Activated T-helper 1 cell treated with anti-CD3 and anti-CD28 coated beads, Interleukin-12 subunit alpha, Interleukin-12 subunit beta, Interleukin-2, Interleukin-4 antibody, amounts not matched to agents 30 ng/mL and 10 ng/mL and 1 ng/mL, durations not matched to agents 14 hours and 24 hours and 36 hours (primary cell): ENCODE measurements around the gene GRID1. TPM values are rescaled to one million over a fixed set of nuclear protein-coding genes. Genes with fewer than 3 reads are reported as not detected.

Experiments used
- DNase-seq: peaks from one replicate; pipeline ENCODE4 v3.0.0; 2021; ENCODE audit warnings: low spot score
- H3K27ac Mint-ChIP-seq: one replicate; pipeline ENCODE4 v1.8.0; 2021; ENCODE audit warnings: mild to moderate bottlenecking, mixed read lengths
- H3K27me3 Mint-ChIP-seq: one replicate; pipeline ENCODE4 v1.8.0; 2022; ENCODE audit warnings: mild to moderate bottlenecking, moderate library complexity, mixed read lengths; ENCODE audit not compliant: insufficient read depth
- H3K36me3 Mint-ChIP-seq: one replicate; pipeline ENCODE4 v1.8.0; 2021; ENCODE audit warnings: low read depth, mixed read lengths
- H3K4me1 Mint-ChIP-seq: one replicate; pipeline ENCODE4 v1.8.0; 2021; ENCODE audit warnings: low read depth, mixed read lengths
- H3K4me3 Mint-ChIP-seq: one replicate; pipeline ENCODE4 v1.8.0; 2021; ENCODE audit warnings: mild to moderate bottlenecking, moderate library complexity, mixed read lengths
- H3K9me3 Mint-ChIP-seq: one replicate; pipeline ENCODE4 v1.8.0; 2021; ENCODE audit warnings: mixed read lengths
- intact Hi-C: fragments of 100-400 bp; cut with micrococcal nuclease; formaldehyde crosslinking; loops from one replicate; pipeline ENCODE4 v1.15.1; 2024
- total RNA-seq: library from RNA; stranded (reverse); gene quantifications from 2 replicates; pipeline ENCODE4 v1.2.3, GENCODE V29; 2022

The GRID1 gene
- total RNA-seq, 1 donor from 2014 or later = not detected

GRCh38 chr10:86223256-86223655 is 143.3 kb downstream of the GRID1 start:
- intact Hi-C loops = no loop called here
- no peak overlapping the region for H3K27ac Mint-ChIP-seq
- H3K4me1 Mint-ChIP-seq = no peaks in the 10 kb centered on the region
- DNase-seq = no peak
- no peaks in the 10 kb centered on the region for H3K36me3 Mint-ChIP-seq
- H3K27me3 Mint-ChIP-seq = no peaks in the 10 kb centered on the region
- no peaks in the 10 kb centered on the region for H3K9me3 Mint-ChIP-seq
- no peak overlapping the region for H3K4me3 Mint-ChIP-seq

DNA sequence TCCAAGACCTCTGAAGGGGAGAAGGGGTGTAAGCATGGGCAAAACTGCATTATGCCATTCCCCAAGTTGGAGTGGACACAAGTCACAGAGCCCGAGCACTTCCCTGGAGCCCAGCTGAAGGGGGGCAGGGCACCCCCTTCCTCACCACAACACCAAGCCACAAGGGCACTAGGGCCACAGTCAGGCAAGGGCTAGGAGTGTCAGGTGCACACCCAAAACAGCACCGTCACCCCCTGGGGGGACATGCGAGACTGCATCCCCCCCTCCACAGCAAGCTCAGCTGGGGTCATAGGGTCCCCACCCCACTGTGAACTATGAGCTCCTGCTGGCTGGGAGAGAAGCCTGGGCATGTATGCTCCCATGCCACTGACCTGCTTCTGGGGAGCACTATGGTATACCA is 143.9 kb downstream of the GRID1 start:
- Mint-ChIP-seq H3K36me3 (no peaks in the 10 kb centered on the region), H3K9me3 (no peaks in the 10 kb centered on the region), H3K27ac (no peak overlapping the region), H3K27me3 (no peaks in the 10 kb centered on the region), H3K4me3 (no peak overlapping the region), H3K4me1 (no peaks in the 10 kb centered on the region)
- DNase-seq = no peak
- intact Hi-C loops = no loop called here

- DNase-seq = no peak
- Mint-ChIP-seq H3K36me3 (no peaks in the 10 kb centered on the region), H3K27ac (no peak overlapping the region), H3K4me1 (no peaks in the 10 kb centered on the region), H3K4me3 (no peak overlapping the region), H3K9me3 (no peaks in the 10 kb centered on the region), H3K27me3 (no peaks in the 10 kb centered on the region)
- intact Hi-C loops = no loop called here
These were observed 144.3 kb downstream of the GRID1 start for GRCh38 chr10:86222336-86222650.

DNA sequence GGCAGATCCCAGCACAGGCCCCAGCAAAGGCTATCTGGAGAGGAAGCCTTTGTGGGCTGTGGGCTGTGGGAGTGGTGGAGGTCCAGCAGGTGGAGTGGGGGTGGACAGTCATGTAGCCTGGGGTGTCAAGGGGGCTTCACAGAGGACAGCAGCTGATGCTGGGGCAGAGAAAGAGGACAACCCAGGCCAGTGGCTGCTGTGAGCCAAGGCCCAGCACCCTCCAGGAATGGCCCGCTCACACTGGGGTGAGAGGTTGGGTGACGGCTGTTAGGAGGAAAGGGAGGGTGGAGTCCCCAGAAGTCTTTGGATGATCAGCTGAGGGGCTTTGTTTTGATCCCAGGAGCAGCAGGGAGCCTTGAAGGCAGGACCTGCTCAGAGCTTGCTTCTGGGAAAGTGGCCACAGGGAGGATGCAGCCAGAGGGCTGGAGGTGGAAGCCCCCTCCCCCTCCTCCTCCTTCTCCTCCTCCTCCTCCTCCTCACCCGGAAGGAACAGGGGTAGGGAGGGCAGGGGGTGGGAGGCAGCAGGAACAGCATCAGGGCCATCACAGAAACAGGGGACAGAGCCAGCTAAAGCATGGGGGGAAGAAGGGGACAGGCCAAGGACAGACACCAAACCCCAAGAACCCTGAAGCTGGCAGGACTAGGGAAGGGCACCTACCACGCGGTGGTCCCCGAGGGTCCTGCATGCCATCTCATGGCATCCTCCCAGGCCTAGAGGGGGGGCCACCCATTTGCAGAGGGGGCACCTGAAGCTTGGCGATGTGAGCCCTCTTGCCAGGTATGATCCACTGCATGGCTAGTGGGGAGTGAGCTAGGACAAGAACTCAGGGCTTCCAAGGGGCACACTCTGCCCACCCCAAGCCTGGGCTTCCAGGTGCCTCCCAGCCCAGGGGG is 144.9 kb downstream of the GRID1 start:
- H3K4me3 Mint-ChIP-seq = no peak overlapping the region
- intact Hi-C loops = no loop called here
- H3K4me1 Mint-ChIP-seq = no peaks in the 10 kb centered on the region
- no peak overlapping the region for H3K27ac Mint-ChIP-seq
- H3K36me3 Mint-ChIP-seq = no peaks in the 10 kb centered on the region
- DNase-seq = no peak
- H3K9me3 Mint-ChIP-seq = no peaks in the 10 kb centered on the region
- no peaks in the 10 kb centered on the region for H3K27me3 Mint-ChIP-seq

DNA sequence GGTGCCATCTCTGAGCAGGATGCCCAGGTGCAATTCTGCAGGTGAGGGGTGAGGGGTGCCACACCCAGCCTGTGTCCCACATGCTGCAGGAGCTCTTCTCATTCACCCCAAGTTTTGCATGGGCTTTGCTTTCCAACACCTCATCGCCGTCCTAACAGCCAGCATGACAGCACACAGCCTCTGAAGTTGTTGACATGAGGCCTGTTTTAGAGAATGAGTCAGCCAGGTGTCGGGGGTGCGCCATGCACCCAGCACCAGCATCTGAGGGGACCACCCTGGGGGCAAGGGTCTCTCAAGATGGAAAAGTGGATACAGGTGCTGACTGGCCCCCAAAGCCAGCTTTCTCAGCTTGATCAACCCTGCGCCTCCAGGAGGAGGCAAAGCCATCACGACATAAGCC is 146.0 kb downstream of the GRID1 start:
- Mint-ChIP-seq H3K4me3 (no peak overlapping the region), H3K27ac (no peak overlapping the region)
- intact Hi-C loops = no loop called here

GRCh38 chr10:86219271-86219670 is 147.3 kb downstream of the GRID1 start:
- intact Hi-C loops = no loop called here
- Mint-ChIP-seq H3K4me1 (no peaks in the 10 kb centered on the region), H3K27ac (no peak overlapping the region), H3K36me3 (no peaks in the 10 kb centered on the region), H3K4me3 (no peak overlapping the region), H3K27me3 (no peaks in the 10 kb centered on the region), H3K9me3 (no peaks in the 10 kb centered on the region)
- no peak for DNase-seq

More for the DNA sequence above, 146.0 kb downstream of the GRID1 start:
- Mint-ChIP-seq H3K36me3 (no peaks in the 10 kb centered on the region), H3K4me1 (no peaks in the 10 kb centered on the region), H3K27me3 (no peaks in the 10 kb centered on the region), H3K9me3 (no peaks in the 10 kb centered on the region)
- no peak for DNase-seq

GRCh38 chr10:86218842-86219241 is 147.8 kb downstream of the GRID1 start:
- DNase-seq = no peak
- Mint-ChIP-seq H3K27ac (no peak overlapping the region), H3K36me3 (no peaks in the 10 kb centered on the region), H3K9me3 (no peaks in the 10 kb centered on the region), H3K4me3 (no peak overlapping the region), H3K27me3 (no peaks in the 10 kb centered on the region), H3K4me1 (no peaks in the 10 kb centered on the region)
- intact Hi-C loops = no loop called here

DNA sequence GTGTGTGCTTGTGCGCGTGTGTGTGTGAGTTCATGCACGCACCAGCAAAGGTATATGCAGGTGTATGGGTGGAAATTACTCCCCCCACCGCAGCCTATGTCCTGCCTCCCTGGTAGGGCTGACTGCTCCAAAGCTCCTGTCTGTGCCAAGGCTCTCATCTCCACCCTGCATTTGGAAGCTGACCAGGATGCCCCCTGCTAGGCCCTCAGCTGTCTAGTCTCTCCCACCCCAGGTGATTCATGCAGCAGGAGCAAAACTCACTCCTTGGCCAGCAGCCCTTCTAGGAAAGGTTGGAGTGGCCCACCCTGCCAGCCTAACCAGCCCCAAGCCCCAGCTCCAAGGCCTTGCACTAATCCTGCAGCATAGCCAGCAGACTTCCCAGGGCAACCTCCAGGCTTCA is 148.4 kb downstream of the GRID1 start:
- Mint-ChIP-seq H3K4me3 (no peak overlapping the region), H3K9me3 (no peaks in the 10 kb centered on the region), H3K27me3 (no peaks in the 10 kb centered on the region), H3K27ac (no peak overlapping the region), H3K36me3 (no peaks in the 10 kb centered on the region), H3K4me1 (no peaks in the 10 kb centered on the region)
- intact Hi-C loops = no loop called here
- DNase-seq = no peak

GRCh38 chr10:86217371-86218080 is 149.1 kb downstream of the GRID1 start:
- Mint-ChIP-seq H3K9me3 (no peaks in the 10 kb centered on the region), H3K27ac (no peak overlapping the region), H3K36me3 (no peaks in the 10 kb centered on the region), H3K4me1 (no peaks in the 10 kb centered on the region), H3K27me3 (peaks cover 2% of the 10 kb centered on the region), H3K4me3 (no peak overlapping the region)
- DNase-seq = no peak
- intact Hi-C loops = no loop called here

DNA sequence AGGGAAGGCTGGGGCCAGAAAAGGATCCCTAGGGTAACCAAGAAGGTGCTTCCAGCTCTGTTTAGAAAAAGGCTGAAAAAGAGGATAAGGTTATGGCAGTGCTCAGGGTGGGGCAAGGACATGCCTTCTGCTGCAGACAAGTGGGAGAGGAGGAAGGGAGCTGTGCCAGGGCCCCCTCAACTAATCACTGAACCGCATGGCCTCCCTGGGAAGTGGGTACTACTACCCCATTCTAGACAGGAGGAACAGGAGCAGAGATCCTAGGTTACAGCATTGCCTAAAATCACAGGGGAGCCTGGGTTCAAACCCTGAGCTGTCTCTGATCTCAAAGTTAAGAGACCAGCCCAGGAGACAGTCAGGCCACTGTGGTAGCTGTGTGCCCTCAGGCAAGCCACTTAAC is 149.7 kb downstream of the GRID1 start:
- Mint-ChIP-seq H3K4me1 (no peaks in the 10 kb centered on the region), H3K36me3 (no peaks in the 10 kb centered on the region), H3K4me3 (no peak overlapping the region), H3K27me3 (peaks cover 2% of the 10 kb centered on the region), H3K27ac (no peak overlapping the region), H3K9me3 (no peaks in the 10 kb centered on the region)
- intact Hi-C loops = no loop called here
- DNase-seq = no peak

GRCh38 chr10:86215712-86216111 is 150.9 kb downstream of the GRID1 start:
- no peak overlapping the region for H3K27ac Mint-ChIP-seq
- H3K9me3 Mint-ChIP-seq = no peaks in the 10 kb centered on the region
- peaks cover 2% of the 10 kb centered on the region for H3K27me3 Mint-ChIP-seq
- intact Hi-C loops = no loop called here
- no peak overlapping the region for H3K4me3 Mint-ChIP-seq
- H3K36me3 Mint-ChIP-seq = no peaks in the 10 kb centered on the region
- H3K4me1 Mint-ChIP-seq = no peaks in the 10 kb centered on the region
- DNase-seq = no peak

DNA sequence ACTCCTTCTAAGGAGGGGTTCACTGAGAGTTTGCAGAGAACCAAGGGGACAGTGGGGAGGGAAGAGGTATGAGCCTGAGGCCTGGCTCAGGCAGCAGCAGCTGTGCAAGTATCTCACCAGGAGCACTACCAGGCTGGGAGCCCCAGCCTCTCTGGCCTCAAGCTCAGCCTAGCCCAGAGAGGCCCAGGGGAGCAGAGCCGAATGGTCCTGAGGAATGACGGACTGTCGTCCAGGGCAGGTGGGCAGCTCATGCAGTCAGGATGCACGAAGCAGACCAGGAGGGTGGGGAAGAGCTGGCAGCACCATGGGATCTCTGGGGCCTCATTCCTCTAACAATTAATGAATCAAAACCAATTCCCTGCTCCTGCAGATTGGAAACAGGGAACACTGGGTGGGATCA is 151.5 kb downstream of the GRID1 start:
- DNase-seq = no peak
- intact Hi-C loops = no loop called here
- H3K9me3 Mint-ChIP-seq = no peaks in the 10 kb centered on the region
- H3K27ac Mint-ChIP-seq = no peak overlapping the region
- no peak overlapping the region for H3K4me3 Mint-ChIP-seq
- no peaks in the 10 kb centered on the region for H3K36me3 Mint-ChIP-seq
- H3K27me3 Mint-ChIP-seq = peaks cover 2% of the 10 kb centered on the region
- no peaks in the 10 kb centered on the region for H3K4me1 Mint-ChIP-seq

DNA sequence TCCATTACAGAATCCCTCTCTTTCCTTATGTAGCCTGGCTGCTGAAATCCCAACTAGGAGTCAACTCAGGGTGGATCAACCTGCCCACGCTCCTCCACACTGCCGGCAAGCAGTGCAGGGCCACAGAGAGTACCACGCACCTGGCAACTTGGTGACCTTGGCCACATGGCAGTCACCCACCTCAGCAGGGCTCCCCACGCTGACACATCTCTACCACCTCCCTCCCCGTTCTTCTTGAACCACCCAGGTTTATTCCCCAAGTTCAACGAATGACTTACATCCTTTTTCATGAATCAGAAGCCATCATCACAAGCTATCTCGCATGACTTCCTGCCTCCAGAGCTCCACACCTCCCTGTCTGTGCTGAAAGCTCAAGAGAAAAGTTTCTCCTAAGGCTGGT is 153.4 kb downstream of the GRID1 start:
- no peak overlapping the region for H3K27ac Mint-ChIP-seq
- H3K4me3 Mint-ChIP-seq = no peak overlapping the region
- no peaks in the 10 kb centered on the region for H3K36me3 Mint-ChIP-seq
- peaks cover 2% of the 10 kb centered on the region for H3K27me3 Mint-ChIP-seq
- no peak for DNase-seq
- no peaks in the 10 kb centered on the region for H3K9me3 Mint-ChIP-seq
- intact Hi-C loops = no loop called here
- H3K4me1 Mint-ChIP-seq = no peaks in the 10 kb centered on the region
